GM23338 (cell line): Measurements from ENCODE around the gene WNT7A. TPM values are rescaled to one million over a fixed set of nuclear protein-coding genes. Genes with fewer than 3 reads are reported as not detected.

ENCODE experiments used
- ATAC-seq: fragments of 200-7000 bp; cut with Tn5 transposase; 3 replicates; pipeline ENCODE4 v1.9.1; 2020
- DNase-seq: peaks from one replicate; pipeline ENCODE4 v3.0.0-alpha.2; 2015; ENCODE audit warnings: low spot score
- H2AFZ ChIP-seq: fragments of 200-600 bp; sonication (generic); 2 replicates; pipeline ENCODE4 v1.8.0; 2016; ENCODE audit warnings: antibody characterized with exemption, mild to moderate bottlenecking, moderate library complexity
- H3F3A ChIP-seq: fragments of 200-600 bp; sonication (generic); replicated peaks from 2 replicates; pipeline ENCODE4 v1.8.0; 2017; ENCODE audit warnings: antibody characterized with exemption, mixed run types, low read depth
- H3K27ac ChIP-seq: fragments of 200-600 bp; sonication (generic); 2 replicates; pipeline ENCODE4 v1.6.1; 2016; ENCODE audit warnings: low read depth
- H3K27me3 ChIP-seq: fragments of 200-600 bp; sonication (generic); 2 replicates; pipeline ENCODE4 v1.8.0; 2016; ENCODE audit warnings: mild to moderate bottlenecking, mixed run types, moderate library complexity; ENCODE audit not compliant: insufficient read depth
- H3K36me3 ChIP-seq: fragments of 200-600 bp; sonication (generic); 2 replicates; pipeline ENCODE4 v1.8.0; 2016; ENCODE audit warnings: mild to moderate bottlenecking; ENCODE audit not compliant: insufficient read depth
- H3K4me1 ChIP-seq: fragments of 200-600 bp; sonication (generic); 2 replicates; pipeline ENCODE4 v1.8.0; 2016; ENCODE audit warnings: mild to moderate bottlenecking, moderate library complexity; ENCODE audit not compliant: insufficient read depth
- H3K4me2 ChIP-seq: fragments of 200-600 bp; sonication (generic); 2 replicates; pipeline ENCODE4 v1.7.1; 2017; ENCODE audit warnings: mixed run types
- H3K4me3 ChIP-seq: fragments of 200-600 bp; sonication (generic); 2 replicates; pipeline ENCODE4 v1.6.1; 2016; ENCODE audit warnings: mixed run types
- H3K79me2 ChIP-seq: fragments of 200-600 bp; sonication (generic); replicated peaks from 2 replicates; pipeline ENCODE4 v1.8.0; 2017; ENCODE audit warnings: mild to moderate bottlenecking; ENCODE audit not compliant: insufficient read depth
- H3K9me2 ChIP-seq: fragments of 200-600 bp; sonication (generic); 2 replicates; pipeline ENCODE4 v1.8.0; 2017; ENCODE audit not compliant: insufficient read depth
- H4K20me1 ChIP-seq: fragments of 200-600 bp; sonication (generic); replicated peaks from 2 replicates; pipeline ENCODE4 v1.8.0; 2017; ENCODE audit warnings: mild to moderate bottlenecking; ENCODE audit not compliant: insufficient read depth
- H3K27ac Mint-ChIP-seq: 2 replicates; pipeline ENCODE4 v1.8.0; 2020; ENCODE audit warnings: inconsistent platforms, mild to moderate bottlenecking, moderate library complexity, mixed read lengths
- H3K27me3 Mint-ChIP-seq: 3 replicates; pipeline ENCODE4 v1.8.0; 2022; ENCODE audit warnings: low read depth, mild to moderate bottlenecking, moderate library complexity, mixed read lengths, inconsistent platforms; ENCODE audit not compliant: insufficient read depth, poor library complexity
- H3K36me3 Mint-ChIP-seq: 3 replicates; pipeline ENCODE4 v1.8.0; 2021; ENCODE audit warnings: low read depth, mild to moderate bottlenecking, inconsistent platforms, moderate library complexity, mixed read lengths
- H3K4me1 Mint-ChIP-seq: 3 replicates; pipeline ENCODE4 v1.8.0; 2020; ENCODE audit warnings: mild to moderate bottlenecking, inconsistent platforms, mixed read lengths
- H3K4me3 Mint-ChIP-seq: 3 replicates; pipeline ENCODE4 v1.8.0; 2021; ENCODE audit warnings: moderate library complexity, mild to moderate bottlenecking, inconsistent platforms, mixed read lengths
- H3K9me3 Mint-ChIP-seq: 3 replicates; pipeline ENCODE4 v1.8.0; 2020; ENCODE audit warnings: moderate library complexity, mild to moderate bottlenecking, inconsistent platforms, mixed read lengths
- CREB1 ChIP-seq: fragments of 250-450 bp; sonication (Bioruptor Pico); IDR thresholded peaks from 2 replicates; pipeline ENCODE4 v1.5.0; 2020; ENCODE audit warnings: low read depth, mild to moderate bottlenecking, moderate library complexity
- CTCF ChIP-seq, 2 experiments: fragments of 200-600 bp in 1 of 2; sonication (generic) in 1 of 2; conservative IDR thresholded peaks; 2 replicates each; pipeline versions ENCODE4 v1.5.1 to v1.6.1; 2016 to 2017; ENCODE audit warnings: antibody characterized with exemption in 2 of 2, low read depth in 2 of 2, mild to moderate bottlenecking in 2 of 2, moderate library complexity in 1 of 2
- EZH2 ChIP-seq: fragments of 200-600 bp; sonication (generic); IDR thresholded peaks from one replicate; pipeline ENCODE4 v1.8.0; 2017; ENCODE audit warnings: antibody characterized with exemption, mild to moderate bottlenecking, low read depth; ENCODE audit not compliant: unreplicated experiment
- EZH2phosphoT487 ChIP-seq: fragments of 200-600 bp; sonication (generic); IDR thresholded peaks from one replicate; pipeline ENCODE4 v1.8.1; 2018; ENCODE audit warnings: antibody characterized with exemption; ENCODE audit not compliant: unreplicated experiment
- JUNB ChIP-seq: IDR thresholded peaks from one replicate; pipeline ENCODE4 v1.6.1; 2016; ENCODE audit warnings: antibody characterized with exemption; ENCODE audit not compliant: unreplicated experiment
- NANOG ChIP-seq: IDR thresholded peaks from 2 replicates; pipeline ENCODE4 v1.6.1; 2016; ENCODE audit warnings: antibody characterized with exemption, borderline replicate concordance
- POLR2AphosphoS5 ChIP-seq: IDR thresholded peaks from 2 replicates; pipeline ENCODE4 v1.6.1; 2016; ENCODE audit warnings: antibody characterized with exemption, low read depth
- STAT1 ChIP-seq: IDR thresholded peaks from one replicate; pipeline ENCODE4 v1.6.1; 2016; ENCODE audit warnings: antibody characterized with exemption; ENCODE audit not compliant: unreplicated experiment
- ZNF114 ChIP-seq: fragments of 250-450 bp; sonication (Bioruptor Pico); IDR thresholded peaks from 2 replicates; pipeline ENCODE4 v1.5.0; 2020; ENCODE audit warnings: mild to moderate bottlenecking, moderate library complexity
- ZNF331 ChIP-seq: fragments of 250-450 bp; sonication (Bioruptor Pico); IDR thresholded peaks from 2 replicates; pipeline ENCODE4 v1.5.0; 2020; ENCODE audit warnings: low read depth, mild to moderate bottlenecking, moderate library complexity
- ZNF462 ChIP-seq: fragments of 250-450 bp; sonication (Bioruptor Pico); IDR thresholded peaks from 2 replicates; pipeline ENCODE4 v1.5.0; 2020; ENCODE audit warnings: mild to moderate bottlenecking, moderate library complexity
- polyA plus RNA-seq: library from polyadenylated mRNA; unstranded; fragments of >200 nt; fragmentation: Nextera tagmentation; extraction: Ambion mirVana; gene quantifications from 2 replicates; pipeline ENCODE4 v1.2.1, GENCODE V29; 2016
- total RNA-seq: library from RNA; depleted of rRNA; stranded (reverse); fragments of >200 nt; shearing (Covaris generic); gene quantifications from 2 replicates; pipeline ENCODE4 v1.2.3, GENCODE V29; 2014
- TF ChIP-seq, protein P1 (sequence below): IDR thresholded peaks from one replicate; pipeline ENCODE4 v1.6.1; 2018; ENCODE audit warnings: antibody characterized with exemption; ENCODE audit not compliant: unreplicated experiment
- TF ChIP-seq, protein P2 (sequence below): IDR thresholded peaks from 2 replicates; pipeline ENCODE4 v1.6.1; 2016; ENCODE audit warnings: antibody characterized with exemption

WNT7A gene
- total and polyA plus RNA-seq, 2 experiments from 2014 or later = not detected

DNA sequence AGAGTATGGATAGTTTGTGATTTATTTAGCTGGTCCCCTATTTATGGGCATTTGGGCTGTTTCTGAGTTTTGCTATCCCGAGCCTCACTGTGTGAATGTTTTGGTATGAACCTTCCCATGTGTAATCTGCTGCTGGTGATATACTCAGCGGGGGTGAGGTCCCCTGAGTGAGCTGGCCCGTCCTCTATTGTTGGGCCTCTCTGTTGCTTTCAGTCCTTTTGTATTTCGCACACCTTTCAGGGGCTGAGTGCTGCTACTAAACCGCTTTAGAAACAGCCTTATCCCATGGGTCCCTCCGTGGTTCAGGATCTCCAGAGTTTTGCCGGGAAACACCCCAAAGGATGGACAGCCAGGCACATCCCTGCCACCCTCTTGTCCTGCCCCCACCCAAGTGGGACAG, 94.5 kb downstream of the WNT7A start:
- Mint-ChIP-seq H3K27me3 (peaks cover 9% of the 10 kb centered on the region), H3K4me1 (peaks cover 23% of the 10 kb centered on the region), H3K4me3 (no peak overlapping the region), H3K9me3 (no peaks in the 10 kb centered on the region), H3K27ac (no peak overlapping the region), H3K36me3 (no peaks in the 10 kb centered on the region)
- no peak overlapping the region for H3K4me3 ChIP-seq
- no peaks in the 10 kb centered on the region for H3K36me3 ChIP-seq
- H3K27me3 ChIP-seq = no peaks in the 10 kb centered on the region
- no peaks in the 10 kb centered on the region for H4K20me1 ChIP-seq
- peak; percentile 24 for DNase-seq
- H3K79me2 ChIP-seq = no peaks in the 10 kb centered on the region
- TF ChIP-seq CTCF (conservative IDR thresholded peaks at IDR 0.05; ENCODE audit: low read depth in 2 of 2) (no peak), ZNF331 (CRISPR knock-in tag) (no peak), POLR2AphosphoS5 (no peak), STAT1 (no peak), ZNF462 (no peak), JUNB (no peak), EZH2phosphoT487 (no peak), ZNF114 (CRISPR knock-in tag) (no peak), CREB1 (no peak), NANOG (no peak), EZH2 (no peak)
- TF ChIP-seq, protein P1, sequence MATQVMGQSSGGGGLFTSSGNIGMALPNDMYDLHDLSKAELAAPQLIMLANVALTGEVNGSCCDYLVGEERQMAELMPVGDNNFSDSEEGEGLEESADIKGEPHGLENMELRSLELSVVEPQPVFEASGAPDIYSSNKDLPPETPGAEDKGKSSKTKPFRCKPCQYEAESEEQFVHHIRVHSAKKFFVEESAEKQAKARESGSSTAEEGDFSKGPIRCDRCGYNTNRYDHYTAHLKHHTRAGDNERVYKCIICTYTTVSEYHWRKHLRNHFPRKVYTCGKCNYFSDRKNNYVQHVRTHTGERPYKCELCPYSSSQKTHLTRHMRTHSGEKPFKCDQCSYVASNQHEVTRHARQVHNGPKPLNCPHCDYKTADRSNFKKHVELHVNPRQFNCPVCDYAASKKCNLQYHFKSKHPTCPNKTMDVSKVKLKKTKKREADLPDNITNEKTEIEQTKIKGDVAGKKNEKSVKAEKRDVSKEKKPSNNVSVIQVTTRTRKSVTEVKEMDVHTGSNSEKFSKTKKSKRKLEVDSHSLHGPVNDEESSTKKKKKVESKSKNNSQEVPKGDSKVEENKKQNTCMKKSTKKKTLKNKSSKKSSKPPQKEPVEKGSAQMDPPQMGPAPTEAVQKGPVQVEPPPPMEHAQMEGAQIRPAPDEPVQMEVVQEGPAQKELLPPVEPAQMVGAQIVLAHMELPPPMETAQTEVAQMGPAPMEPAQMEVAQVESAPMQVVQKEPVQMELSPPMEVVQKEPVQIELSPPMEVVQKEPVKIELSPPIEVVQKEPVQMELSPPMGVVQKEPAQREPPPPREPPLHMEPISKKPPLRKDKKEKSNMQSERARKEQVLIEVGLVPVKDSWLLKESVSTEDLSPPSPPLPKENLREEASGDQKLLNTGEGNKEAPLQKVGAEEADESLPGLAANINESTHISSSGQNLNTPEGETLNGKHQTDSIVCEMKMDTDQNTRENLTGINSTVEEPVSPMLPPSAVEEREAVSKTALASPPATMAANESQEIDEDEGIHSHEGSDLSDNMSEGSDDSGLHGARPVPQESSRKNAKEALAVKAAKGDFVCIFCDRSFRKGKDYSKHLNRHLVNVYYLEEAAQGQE = no peak
- TF ChIP-seq, protein P2, sequence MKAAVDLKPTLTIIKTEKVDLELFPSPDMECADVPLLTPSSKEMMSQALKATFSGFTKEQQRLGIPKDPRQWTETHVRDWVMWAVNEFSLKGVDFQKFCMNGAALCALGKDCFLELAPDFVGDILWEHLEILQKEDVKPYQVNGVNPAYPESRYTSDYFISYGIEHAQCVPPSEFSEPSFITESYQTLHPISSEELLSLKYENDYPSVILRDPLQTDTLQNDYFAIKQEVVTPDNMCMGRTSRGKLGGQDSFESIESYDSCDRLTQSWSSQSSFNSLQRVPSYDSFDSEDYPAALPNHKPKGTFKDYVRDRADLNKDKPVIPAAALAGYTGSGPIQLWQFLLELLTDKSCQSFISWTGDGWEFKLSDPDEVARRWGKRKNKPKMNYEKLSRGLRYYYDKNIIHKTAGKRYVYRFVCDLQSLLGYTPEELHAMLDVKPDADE = no peak
- no peak overlapping the region for H3K27ac ChIP-seq
- peaks cover 9% of the 10 kb centered on the region for H3K4me1 ChIP-seq
- peak; percentile 77 for ATAC-seq
- H3F3A ChIP-seq = no peaks in the 10 kb centered on the region
- H3K9me2 ChIP-seq = no peaks in the 10 kb centered on the region
- H3K4me2 ChIP-seq = no peak overlapping the region
- peak overlapping the region; percentile 56; the same call in 1 of the 2 replicates for H2AFZ ChIP-seq
